GM18868 (cell line): ENCODE data around the gene PPIF.

ENCODE experiments used
- ATAC-seq: cut with Tn5 transposase; IDR thresholded peaks from one replicate; pipeline ENCODE4 v1.9.1; 2021; ENCODE audit warnings: mild to moderate bottlenecking, moderate library complexity; ENCODE audit not compliant: unreplicated experiment

Gene PPIF

GRCh38 chr10:79385392-79385795, 38.1 kb downstream of the PPIF start:
- no peak for ATAC-seq

GRCh38 chr10:79385804-79386531, 38.7 kb downstream of the PPIF start:
- ATAC-seq, result no peak

- ATAC-seq, result no peak
These were observed 39.6 kb downstream of the PPIF start for GRCh38 chr10:79386637-79387465.

- ATAC-seq, result no peak
These were observed 40.3 kb downstream of the PPIF start for GRCh38 chr10:79387466-79387973.

GRCh38 chr10:79387974-79388850, 40.9 kb downstream of the PPIF start:
- no peak for ATAC-seq

GRCh38 chr10:79390057-79390456, 42.8 kb downstream of the PPIF start:
- ATAC-seq, result no peak

- ATAC-seq, result peak; percentile 41
These were observed 43.4 kb downstream of the PPIF start for GRCh38 chr10:79390551-79391229.

GRCh38 chr10:79391231-79392019, 44.2 kb downstream of the PPIF start:
- no peak for ATAC-seq

- ATAC-seq, result no peak
These were observed 44.7 kb downstream of the PPIF start for GRCh38 chr10:79392020-79392398.

- no peak for ATAC-seq
These were observed 45.4 kb downstream of the PPIF start for GRCh38 chr10:79392506-79393176.

- no peak for ATAC-seq
These were observed 46.1 kb downstream of the PPIF start for GRCh38 chr10:79393221-79393923.

GRCh38 chr10:79393924-79394610, 46.8 kb downstream of the PPIF start:
- no peak for ATAC-seq

- no peak for ATAC-seq
These were observed 47.4 kb downstream of the PPIF start for GRCh38 chr10:79394664-79395063.

- no peak for ATAC-seq
These were observed 49.3 kb downstream of the PPIF start for GRCh38 chr10:79396520-79396919.

GRCh38 chr10:79397051-79397450, 49.8 kb downstream of the PPIF start:
- no peak for ATAC-seq

GRCh38 chr10:79397575-79398303, 50.5 kb downstream of the PPIF start:
- no peak for ATAC-seq

GRCh38 chr10:79398642-79399041, 51.4 kb downstream of the PPIF start:
- ATAC-seq, result no peak
